ENCODE measurements around the gene WDFY2.

The WDFY2 gene

GRCh38 chr13:51746802-51747201 lies 162.5 kb downstream of the WDFY2 start:
- DNase-seq: no peak

DNA sequence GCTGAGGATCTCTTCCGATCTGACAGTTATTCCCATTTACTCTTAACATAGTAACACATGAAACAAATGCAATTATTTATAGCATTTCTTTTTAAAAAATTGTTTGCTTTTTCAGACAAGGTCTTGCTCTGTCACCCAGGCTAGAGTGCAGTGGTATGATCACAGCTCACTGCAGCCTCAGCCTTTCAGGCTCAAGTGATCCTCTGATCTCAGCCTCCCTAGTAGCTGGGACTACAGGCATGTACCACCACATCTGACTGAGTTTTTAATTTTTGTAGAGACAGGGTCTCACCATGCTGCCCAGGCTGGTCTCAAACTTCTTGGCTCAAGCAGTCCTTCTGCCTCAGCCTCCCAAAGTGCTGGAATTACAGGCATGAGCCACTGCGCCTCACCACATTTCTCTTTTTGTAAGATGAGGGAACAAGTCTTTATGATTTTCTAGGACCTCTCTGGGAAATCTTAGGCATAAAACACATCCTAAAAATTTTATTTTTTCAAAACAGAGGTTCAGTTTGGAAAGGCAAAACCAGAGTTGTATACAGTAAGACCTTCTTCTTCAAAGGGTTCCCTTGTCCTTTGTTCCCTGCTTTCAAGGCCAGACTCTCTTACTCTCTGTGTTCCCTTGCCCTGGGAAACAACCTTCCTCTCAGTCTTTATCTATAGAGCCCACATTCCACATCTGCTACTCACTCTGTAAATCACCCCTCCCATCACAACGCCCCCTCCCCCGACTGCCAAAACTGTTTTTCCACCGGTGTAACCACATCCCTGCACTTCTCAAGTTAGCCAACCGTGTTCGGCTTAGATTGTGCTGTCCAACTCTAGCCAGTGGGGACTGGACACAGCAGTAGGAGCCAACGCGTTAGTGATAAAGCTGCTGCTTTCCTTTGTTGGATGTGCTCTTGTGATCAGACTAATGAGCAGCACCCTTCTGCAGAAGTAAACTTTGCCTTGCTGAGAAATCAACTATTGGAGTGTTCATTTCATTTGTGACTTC lies 163.5 kb downstream of the WDFY2 start:
- DNase-seq: no peak

GRCh38 chr13:51756651-51757050 lies 172.4 kb downstream of the WDFY2 start:
- no peak for DNase-seq

DNA sequence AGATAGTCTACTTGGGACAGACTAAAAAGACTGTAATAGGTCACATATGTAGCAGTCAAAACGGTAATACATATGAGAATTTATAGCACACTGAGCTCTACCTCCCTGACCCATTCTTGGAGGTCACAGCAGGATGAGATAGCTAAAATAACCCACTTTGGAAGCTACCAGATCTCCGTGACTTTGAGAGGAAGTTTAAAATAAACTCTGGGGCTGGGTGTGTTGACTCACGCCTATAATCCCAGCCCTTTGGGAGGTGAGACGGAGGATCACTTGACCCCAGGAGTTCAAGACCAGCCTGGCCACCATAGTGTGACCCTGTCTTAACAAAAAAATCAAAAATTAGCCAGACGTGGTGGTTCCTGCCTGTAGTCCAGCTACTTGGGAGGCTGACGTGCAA lies 174.4 kb downstream of the WDFY2 start:
- no peak for DNase-seq

- no peak for DNase-seq
These were observed 175.0 kb downstream of the WDFY2 start for GRCh38 chr13:51759240-51759639.

DNA sequence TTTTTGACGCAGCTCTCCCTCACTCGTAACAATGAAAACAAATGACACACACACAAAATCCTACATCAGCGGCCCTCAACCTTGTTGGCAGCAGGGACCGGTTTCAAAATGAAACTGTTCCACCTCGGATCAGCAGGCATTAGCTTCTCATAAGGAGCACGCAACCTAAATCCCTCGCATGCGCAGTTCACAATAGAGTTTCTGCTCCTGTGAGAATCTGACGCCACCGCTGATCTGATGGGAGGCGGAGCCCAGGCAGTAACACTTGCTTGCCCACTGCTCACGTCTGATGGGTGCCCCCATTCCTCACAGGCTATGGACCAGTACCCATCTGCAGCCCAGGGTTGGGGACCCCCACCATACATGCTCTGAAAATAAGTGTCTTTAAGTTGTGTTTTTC lies 176.3 kb downstream of the WDFY2 start:
- no peak for DNase-seq

DNA sequence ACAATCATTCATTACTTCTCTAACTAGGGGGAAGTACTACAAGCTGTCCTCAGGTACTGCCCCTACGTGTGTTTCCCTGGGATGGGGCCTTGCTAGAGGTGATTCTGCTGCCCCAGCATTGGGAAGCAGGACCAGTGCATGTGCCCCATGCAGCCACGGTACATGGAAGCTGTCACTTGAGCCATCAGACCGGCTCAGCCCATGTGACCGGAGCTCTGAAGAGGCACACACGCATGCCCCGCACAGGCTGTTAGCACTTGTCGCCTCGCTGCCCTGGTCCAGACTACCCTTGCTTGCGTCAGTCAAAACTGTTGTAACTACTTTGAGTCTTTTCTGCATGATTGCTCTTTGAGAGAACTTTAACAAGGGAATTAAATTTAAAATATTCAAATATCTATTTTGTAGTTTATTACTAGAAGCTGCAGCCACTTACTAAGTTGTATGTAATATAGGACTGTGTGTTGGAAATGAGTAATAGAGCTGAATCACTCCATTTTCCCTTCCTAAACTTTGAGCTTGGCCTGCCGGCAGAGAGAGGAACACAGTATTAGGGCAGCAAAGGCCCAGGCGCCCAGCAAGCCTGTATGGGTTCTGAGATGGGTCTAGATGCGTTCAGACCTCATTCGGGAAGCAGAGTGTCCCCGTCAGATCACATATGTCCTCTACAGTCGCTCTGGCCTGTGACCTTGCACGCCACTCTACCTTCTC lies 177.5 kb downstream of the WDFY2 start:
- DNase-seq: no peak

DNA sequence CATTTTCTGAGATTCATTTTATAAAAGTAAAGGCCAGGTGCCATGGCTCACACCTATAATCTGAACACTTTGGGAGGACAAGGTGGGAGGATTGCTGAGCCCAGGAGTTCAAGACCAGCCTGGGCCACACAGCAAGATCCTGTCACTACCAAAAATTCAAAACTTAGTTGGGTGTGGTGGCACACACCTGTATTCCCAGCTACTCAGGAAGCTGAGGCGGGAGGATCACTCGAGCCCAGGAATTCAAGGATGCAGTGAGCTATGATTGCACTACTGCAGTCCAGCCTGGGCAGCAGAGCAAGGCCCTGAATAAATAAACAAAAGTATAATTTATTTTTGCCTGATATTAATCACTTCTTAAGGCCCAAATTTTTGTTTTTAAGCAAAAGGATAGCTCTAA lies 179.2 kb downstream of the WDFY2 start:
- DNase-seq: no peak

- no peak for DNase-seq
These were observed 180.2 kb downstream of the WDFY2 start for GRCh38 chr13:51764184-51765141.

DNA sequence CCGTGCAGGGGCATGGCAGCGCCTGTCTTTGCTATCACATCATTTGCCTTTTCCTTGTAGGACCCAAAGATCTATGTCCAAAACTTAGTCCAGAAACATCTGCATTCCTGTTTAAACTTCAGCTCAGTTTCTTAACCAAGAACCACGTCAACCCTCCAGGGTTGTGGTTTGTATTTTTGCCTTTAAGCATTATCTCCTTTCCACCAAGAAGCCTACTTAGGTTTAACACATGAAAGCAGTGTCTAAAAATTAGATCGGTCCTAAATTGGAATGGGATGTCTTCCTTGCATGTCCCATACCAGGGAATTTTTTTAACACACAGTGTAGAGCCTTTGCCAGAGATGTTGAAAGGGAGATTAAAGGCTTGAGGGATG lies 180.9 kb downstream of the WDFY2 start:
- DNase-seq: no peak

DNA sequence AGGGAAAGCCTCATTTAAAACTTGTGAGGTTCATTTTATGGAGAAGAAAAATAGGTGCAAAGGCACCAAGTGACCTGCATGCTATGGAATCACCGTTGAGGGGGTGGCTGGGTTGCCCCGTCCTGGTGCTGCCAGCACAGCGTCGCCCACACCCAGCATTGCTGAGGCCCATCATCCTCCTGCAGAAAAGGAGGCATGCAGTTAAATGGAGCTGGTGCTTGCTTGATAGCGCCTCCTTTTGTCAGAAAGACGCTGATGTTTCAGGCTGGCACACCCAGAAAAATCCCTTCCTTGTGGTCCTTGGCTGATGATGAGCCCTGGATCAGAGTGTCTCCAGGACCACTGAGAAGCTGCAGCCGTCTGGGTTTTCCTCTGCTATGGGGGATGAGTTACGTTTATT lies 182.8 kb downstream of the WDFY2 start:
- no peak for DNase-seq

- DNase-seq: no peak
These were observed 184.2 kb downstream of the WDFY2 start for GRCh38 chr13:51768378-51768921.

DNA sequence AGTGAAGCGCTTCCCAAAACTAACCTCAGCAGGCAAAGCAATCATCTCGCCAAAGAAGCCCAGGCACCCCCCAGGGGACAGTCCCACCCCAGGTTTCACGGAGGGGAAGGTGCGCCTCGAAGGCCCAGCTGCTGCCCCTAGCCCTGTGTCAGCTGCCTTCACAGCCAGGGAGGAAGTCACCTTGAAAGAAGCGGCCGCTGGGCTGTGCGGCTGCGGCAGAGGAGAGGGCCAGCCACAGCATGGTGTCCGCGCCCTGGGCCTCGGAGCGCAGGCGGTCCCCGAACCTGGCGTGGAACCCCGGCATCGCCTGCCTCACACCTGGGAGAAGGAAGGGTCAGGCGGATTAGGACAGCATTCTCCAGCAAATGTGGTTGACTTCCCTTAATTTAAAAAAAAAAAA lies 184.7 kb downstream of the WDFY2 start:
- DNase-seq: no peak

GRCh38 chr13:51769455-51770127 lies 185.3 kb downstream of the WDFY2 start:
- DNase-seq: no peak

DNA sequence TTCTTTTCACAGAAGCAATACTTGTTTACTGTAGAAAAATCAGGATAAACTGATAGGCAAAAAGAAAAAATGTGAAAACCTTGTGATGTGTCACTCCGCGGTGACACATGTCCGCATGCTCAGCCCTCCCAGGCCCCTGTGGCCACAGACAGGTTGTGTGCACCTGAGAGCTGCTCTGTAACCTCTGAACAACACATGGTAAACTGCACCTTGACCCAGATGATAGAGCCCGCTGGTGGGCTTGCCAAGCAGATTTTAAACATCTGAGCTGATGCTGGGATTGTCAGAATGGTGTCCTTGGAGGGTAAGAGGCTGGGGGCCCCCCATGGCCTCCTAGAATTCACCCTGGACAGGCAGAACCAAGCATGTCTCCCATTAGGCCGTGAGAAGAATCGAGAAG lies 185.9 kb downstream of the WDFY2 start:
- DNase-seq: no peak

DNA sequence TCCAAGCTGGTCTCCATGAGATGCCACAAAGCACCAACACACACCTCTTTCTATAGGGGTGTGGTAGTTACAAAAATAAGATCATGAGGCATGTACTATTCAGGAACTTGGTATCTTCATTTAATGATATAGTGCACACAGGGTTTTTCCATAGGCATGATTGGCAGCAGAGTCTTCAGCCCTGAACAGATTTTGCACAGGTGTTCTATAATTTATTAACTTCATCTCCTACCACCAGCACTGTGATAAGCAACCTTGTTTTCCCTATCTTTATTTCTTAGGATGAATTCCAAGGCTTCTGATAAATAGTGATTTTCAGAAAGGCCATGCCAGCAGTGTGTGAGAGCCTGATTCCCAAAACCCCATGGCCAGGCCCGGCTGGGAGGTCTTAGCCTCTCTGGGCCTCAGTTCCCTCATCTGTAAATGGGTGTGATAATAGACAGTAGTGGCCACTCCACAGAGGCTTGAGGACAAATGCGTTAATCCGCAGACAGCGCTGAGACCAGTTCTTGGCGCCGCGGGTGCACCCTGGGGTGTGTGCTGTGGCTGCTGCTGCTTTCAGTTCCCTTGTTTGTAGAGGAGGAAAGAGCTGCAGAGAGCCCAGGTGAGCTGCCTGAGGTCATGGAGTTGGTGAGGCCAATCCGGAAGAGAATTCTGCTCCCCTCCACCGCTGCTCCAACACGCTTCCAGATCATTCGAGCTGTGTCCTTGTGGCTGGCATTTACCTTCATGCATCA lies 186.6 kb downstream of the WDFY2 start:
- DNase-seq: no peak

GRCh38 chr13:51771418-51772104 lies 187.3 kb downstream of the WDFY2 start:
- no peak for DNase-seq

- DNase-seq: no peak
These were observed 187.8 kb downstream of the WDFY2 start for GRCh38 chr13:51772105-51772455.

- no peak for DNase-seq
These were observed 188.5 kb downstream of the WDFY2 start for GRCh38 chr13:51772781-51773180.

- DNase-seq: no peak
These were observed 189.3 kb downstream of the WDFY2 start for GRCh38 chr13:51773515-51773914.

GRCh38 chr13:51776179-51776578 lies 191.9 kb downstream of the WDFY2 start:
- peak; percentile 19 for DNase-seq
